Measurements from ENCODE around the gene TP53I11.

DNA sequence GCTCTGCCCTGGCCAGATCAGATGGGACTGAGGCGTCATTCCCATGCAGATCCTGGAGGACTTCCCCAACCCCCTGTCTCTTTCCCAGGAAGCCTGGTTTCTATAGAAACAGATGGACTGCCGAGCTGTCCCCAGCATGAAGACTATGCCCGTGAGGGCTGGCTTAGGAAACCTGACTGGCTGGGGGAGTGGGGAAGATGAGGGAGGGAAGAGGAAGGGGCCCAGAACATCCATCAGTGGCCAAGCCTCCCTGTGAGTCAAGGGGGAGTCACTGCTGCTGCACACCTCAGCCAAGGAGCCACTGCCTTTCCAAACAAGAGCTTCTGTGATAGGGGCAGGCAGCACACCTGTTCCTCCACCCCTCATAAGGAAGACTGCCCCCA is 5.8 kb downstream of the TP53I11 start:
- TF ChIP-seq CREB5 (CRISPR knock-in tag; IDR thresholded peaks at IDR 0.05; ENCODE audit: low read depth): no peak
- TF ChIP-seq ZNF565 (CRISPR knock-in tag; conservative IDR thresholded peaks at IDR 0.05; ENCODE audit: low read depth): no peak
- no peak for TF ChIP-seq ZFP30 (CRISPR knock-in tag; IDR thresholded peaks at IDR 0.05)
- TF ChIP-seq, protein P1, sequence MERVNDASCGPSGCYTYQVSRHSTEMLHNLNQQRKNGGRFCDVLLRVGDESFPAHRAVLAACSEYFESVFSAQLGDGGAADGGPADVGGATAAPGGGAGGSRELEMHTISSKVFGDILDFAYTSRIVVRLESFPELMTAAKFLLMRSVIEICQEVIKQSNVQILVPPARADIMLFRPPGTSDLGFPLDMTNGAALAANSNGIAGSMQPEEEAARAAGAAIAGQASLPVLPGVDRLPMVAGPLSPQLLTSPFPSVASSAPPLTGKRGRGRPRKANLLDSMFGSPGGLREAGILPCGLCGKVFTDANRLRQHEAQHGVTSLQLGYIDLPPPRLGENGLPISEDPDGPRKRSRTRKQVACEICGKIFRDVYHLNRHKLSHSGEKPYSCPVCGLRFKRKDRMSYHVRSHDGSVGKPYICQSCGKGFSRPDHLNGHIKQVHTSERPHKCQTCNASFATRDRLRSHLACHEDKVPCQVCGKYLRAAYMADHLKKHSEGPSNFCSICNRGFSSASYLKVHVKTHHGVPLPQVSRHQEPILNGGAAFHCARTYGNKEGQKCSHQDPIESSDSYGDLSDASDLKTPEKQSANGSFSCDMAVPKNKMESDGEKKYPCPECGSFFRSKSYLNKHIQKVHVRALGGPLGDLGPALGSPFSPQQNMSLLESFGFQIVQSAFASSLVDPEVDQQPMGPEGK (CRISPR knock-in tag; IDR thresholded peaks at IDR 0.05; ENCODE audit: borderline replicate concordance): no peak
- no peak for TF ChIP-seq OSR1 (CRISPR knock-in tag; IDR thresholded peaks at IDR 0.05)
- TF ChIP-seq SNAI2 (CRISPR knock-in tag; IDR thresholded peaks at IDR 0.05): no peak
- no peak for TF ChIP-seq TOX (CRISPR knock-in tag; IDR thresholded peaks at IDR 0.05; ENCODE audit: borderline replicate concordance)
- TF ChIP-seq CSDC2 (CRISPR knock-in tag; IDR thresholded peaks at IDR 0.05): no peak
